ENCODE results near the gene GREM1.

Gene GREM1

GRCh38 chr15:32747921-32748342 lies 30.1 kb downstream of the GREM1 start:
- no peak for TF ChIP-seq CTCF (IDR thresholded peaks at IDR 0.05)
- Mint-ChIP-seq H3K4me1 (peaks cover 30% of the 10 kb centered on the region), H3K9me3 (peaks cover 51% of the 10 kb centered on the region), H3K27ac (no peak overlapping the region), H3K36me3 (ENCODE audit: low read depth) (peaks cover 50% of the 10 kb centered on the region), H3K27me3 (ENCODE audit: low read depth, poor library complexity) (no peaks in the 10 kb centered on the region), H3K4me3 (no peak overlapping the region)
- no peak for DNase-seq

- H3K9me3 Mint-ChIP-seq = peaks cover 33% of the 10 kb centered on the region
- no peak overlapping the region for H3K4me3 Mint-ChIP-seq
- DNase-seq = no peak
- H3K27ac Mint-ChIP-seq = peak overlapping the region; percentile 75
- TF ChIP-seq CTCF (IDR thresholded peaks at IDR 0.05) = no peak
- peaks cover 34% of the 10 kb centered on the region for H3K4me1 Mint-ChIP-seq
- peaks cover 7% of the 10 kb centered on the region for H3K27me3 Mint-ChIP-seq (ENCODE audit: low read depth, poor library complexity)
- H3K36me3 Mint-ChIP-seq (ENCODE audit: low read depth) = peaks cover 29% of the 10 kb centered on the region
Measured at GRCh38 chr15:32750979-32751378, 33.2 kb downstream of the GREM1 start.

- H3K27me3 Mint-ChIP-seq (ENCODE audit: low read depth, poor library complexity) = peaks cover 7% of the 10 kb centered on the region
- H3K36me3 Mint-ChIP-seq (ENCODE audit: low read depth) = peaks cover 39% of the 10 kb centered on the region
- no peak for TF ChIP-seq CTCF (IDR thresholded peaks at IDR 0.05)
- DNase-seq = no peak
- H3K9me3 Mint-ChIP-seq = peaks cover 37% of the 10 kb centered on the region
- no peak overlapping the region for H3K27ac Mint-ChIP-seq
- no peak overlapping the region for H3K4me3 Mint-ChIP-seq
- H3K4me1 Mint-ChIP-seq = peaks cover 4% of the 10 kb centered on the region
Measured at GRCh38 chr15:32757426-32757825, 39.6 kb downstream of the GREM1 start.

- Mint-ChIP-seq H3K36me3 (ENCODE audit: low read depth) (peaks cover 14% of the 10 kb centered on the region), H3K4me1 (no peaks in the 10 kb centered on the region), H3K27ac (no peak overlapping the region), H3K4me3 (no peak overlapping the region), H3K9me3 (peaks cover 12% of the 10 kb centered on the region), H3K27me3 (ENCODE audit: low read depth, poor library complexity) (no peaks in the 10 kb centered on the region)
- DNase-seq = no peak
- no peak for TF ChIP-seq CTCF (IDR thresholded peaks at IDR 0.05)
Measured at GRCh38 chr15:32763295-32763694, 45.5 kb downstream of the GREM1 start.

GRCh38 chr15:32765236-32765635 lies 47.4 kb downstream of the GREM1 start:
- no peaks in the 10 kb centered on the region for H3K4me1 Mint-ChIP-seq
- H3K36me3 Mint-ChIP-seq (ENCODE audit: low read depth) = peaks cover 14% of the 10 kb centered on the region
- no peak for TF ChIP-seq CTCF (IDR thresholded peaks at IDR 0.05)
- H3K27ac Mint-ChIP-seq = no peak overlapping the region
- no peak for DNase-seq
- H3K4me3 Mint-ChIP-seq = no peak overlapping the region
- H3K9me3 Mint-ChIP-seq = peaks cover 12% of the 10 kb centered on the region
- no peaks in the 10 kb centered on the region for H3K27me3 Mint-ChIP-seq (ENCODE audit: low read depth, poor library complexity)

- DNase-seq = no peak
- Mint-ChIP-seq H3K27ac (no peak overlapping the region), H3K9me3 (peaks cover 12% of the 10 kb centered on the region), H3K27me3 (ENCODE audit: low read depth, poor library complexity) (no peaks in the 10 kb centered on the region), H3K36me3 (ENCODE audit: low read depth) (peaks cover 14% of the 10 kb centered on the region), H3K4me3 (no peak overlapping the region), H3K4me1 (no peaks in the 10 kb centered on the region)
- no peak for TF ChIP-seq CTCF (IDR thresholded peaks at IDR 0.05)
Measured at GRCh38 chr15:32766101-32766500, 48.3 kb downstream of the GREM1 start.

Measured in nephron progenitor cell (in vitro differentiated cells).